ENCODE measurements around the gene OR52M1.

The OR52M1 gene

GRCh38 chr11:4569075-4569474 is 24.1 kb downstream of the OR52M1 start:
- no peak overlapping the region for H3K4me2 ChIP-seq (ENCODE audit: insufficient read depth, low read length)
- no peak overlapping the region for H2AFZ ChIP-seq (ENCODE audit: low read depth, low read length)
- no peak for ATAC-seq (ENCODE audit: insufficient read depth, low read depth)
- DNase-seq = no peak
- no peak overlapping the region for H3K9ac ChIP-seq (ENCODE audit: low read depth, low read length)
- no peaks in the 10 kb centered on the region for H3K9me3 ChIP-seq (ENCODE audit: insufficient read depth, low read length, severe bottlenecking)
- H3K79me2 ChIP-seq (ENCODE audit: insufficient read depth, low read length) = no peaks in the 10 kb centered on the region
- H3K36me3 ChIP-seq (ENCODE audit: insufficient read depth, low read length) = no peaks in the 10 kb centered on the region
- H3K27ac ChIP-seq (ENCODE audit: low read length) = no peak overlapping the region
- no peak overlapping the region for H3K4me3 ChIP-seq (ENCODE audit: low read depth in 1 of 2, low read length in 2 of 2)
- no peak for TF ChIP-seq CTCF (IDR thresholded peaks at IDR 0.05; ENCODE audit: borderline replicate concordance, extremely low read depth, low read length, poor library complexity, severe bottlenecking)
- TF ChIP-seq EZH2 (IDR thresholded peaks at IDR 0.05; ENCODE audit: borderline replicate concordance, low read depth, low read length, severe bottlenecking) = no peak
- H4K20me1 ChIP-seq (ENCODE audit: insufficient read depth, low read length) = no peaks in the 10 kb centered on the region
- no peaks in the 10 kb centered on the region for H3K27me3 ChIP-seq (ENCODE audit: insufficient read depth, low read length, poor library complexity)
- no peaks in the 10 kb centered on the region for H3K4me1 ChIP-seq (ENCODE audit: insufficient read depth, low read length)

DNA sequence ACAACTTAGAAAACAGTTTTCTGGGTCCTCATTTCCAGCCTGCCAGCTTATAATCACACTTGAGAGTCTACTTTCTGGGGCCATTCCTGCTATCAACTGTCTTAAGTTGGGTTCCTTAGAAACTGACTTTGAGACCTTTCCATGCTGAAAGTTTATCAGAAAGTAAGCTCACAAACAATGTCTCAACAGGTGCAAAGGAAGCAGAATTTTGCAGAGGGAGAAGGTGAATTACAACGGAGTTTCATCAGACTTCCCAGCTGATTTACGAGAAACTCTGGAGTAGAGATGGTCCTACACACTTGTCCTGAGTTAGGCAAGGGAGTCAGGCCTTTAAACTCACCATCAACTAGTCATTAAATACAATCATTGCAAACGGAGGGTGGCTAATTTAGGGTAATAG is 31.9 kb downstream of the OR52M1 start:
- H2AFZ ChIP-seq (ENCODE audit: low read depth, low read length) = no peak overlapping the region
- H3K9me3 ChIP-seq (ENCODE audit: insufficient read depth, low read length, severe bottlenecking) = no peaks in the 10 kb centered on the region
- H3K4me3 ChIP-seq (ENCODE audit: low read depth in 1 of 2, low read length in 2 of 2) = no peak overlapping the region
- H3K4me2 ChIP-seq (ENCODE audit: insufficient read depth, low read length) = no peak overlapping the region
- H3K27ac ChIP-seq (ENCODE audit: low read length) = no peak overlapping the region
- peaks cover 10% of the 10 kb centered on the region for H3K4me1 ChIP-seq (ENCODE audit: insufficient read depth, low read length)
- TF ChIP-seq EZH2 (IDR thresholded peaks at IDR 0.05; ENCODE audit: borderline replicate concordance, low read depth, low read length, severe bottlenecking) (no peak), CTCF (IDR thresholded peaks at IDR 0.05; ENCODE audit: borderline replicate concordance, extremely low read depth, low read length, poor library complexity, severe bottlenecking) (no peak)
- H3K36me3 ChIP-seq (ENCODE audit: insufficient read depth, low read length) = no peaks in the 10 kb centered on the region
- no peaks in the 10 kb centered on the region for H4K20me1 ChIP-seq (ENCODE audit: insufficient read depth, low read length)
- DNase-seq (no peak), ATAC-seq (ENCODE audit: insufficient read depth, low read depth) (no peak)
- H3K9ac ChIP-seq (ENCODE audit: low read depth, low read length) = no peak overlapping the region
- H3K79me2 ChIP-seq (ENCODE audit: insufficient read depth, low read length) = no peaks in the 10 kb centered on the region
- peaks cover 9% of the 10 kb centered on the region for H3K27me3 ChIP-seq (ENCODE audit: insufficient read depth, low read length, poor library complexity)

DNA sequence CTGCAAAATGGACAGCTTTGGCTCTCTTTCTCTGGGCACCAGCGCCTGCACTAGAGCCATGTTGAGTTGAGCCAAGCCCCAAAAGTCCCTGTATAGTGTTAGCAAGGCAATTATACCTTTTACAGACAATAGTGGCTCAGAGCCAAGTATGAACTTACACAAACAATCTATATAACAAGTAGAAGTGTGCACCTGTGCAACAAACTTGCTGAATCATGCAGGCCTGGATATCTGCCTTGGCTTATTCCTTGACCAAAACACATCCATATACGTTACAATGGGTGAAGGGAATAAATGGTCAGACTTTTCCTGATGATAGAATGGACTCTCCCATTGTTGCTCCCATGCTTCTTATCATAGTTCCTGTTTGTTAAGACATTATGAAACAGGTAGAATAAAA is 32.8 kb downstream of the OR52M1 start:
- Histone ChIP-seq H3K27ac (ENCODE audit: low read length) (no peak overlapping the region), H3K79me2 (ENCODE audit: insufficient read depth, low read length) (no peaks in the 10 kb centered on the region), H3K4me2 (ENCODE audit: insufficient read depth, low read length) (no peak overlapping the region), H3K9me3 (ENCODE audit: insufficient read depth, low read length, severe bottlenecking) (no peaks in the 10 kb centered on the region), H3K27me3 (ENCODE audit: insufficient read depth, low read length, poor library complexity) (peaks cover 9% of the 10 kb centered on the region), H4K20me1 (ENCODE audit: insufficient read depth, low read length) (no peaks in the 10 kb centered on the region), H2AFZ (ENCODE audit: low read depth, low read length) (no peak overlapping the region), H3K4me3 (ENCODE audit: low read depth in 1 of 2, low read length in 2 of 2) (no peak overlapping the region), H3K4me1 (ENCODE audit: insufficient read depth, low read length) (peaks cover 10% of the 10 kb centered on the region), H3K36me3 (ENCODE audit: insufficient read depth, low read length) (no peaks in the 10 kb centered on the region), H3K9ac (ENCODE audit: low read depth, low read length) (no peak overlapping the region)
- DNase-seq (no peak), ATAC-seq (ENCODE audit: insufficient read depth, low read depth) (no peak)
- TF ChIP-seq EZH2 (IDR thresholded peaks at IDR 0.05; ENCODE audit: borderline replicate concordance, low read depth, low read length, severe bottlenecking) = no peak
- TF ChIP-seq CTCF (IDR thresholded peaks at IDR 0.05; ENCODE audit: borderline replicate concordance, extremely low read depth, low read length, poor library complexity, severe bottlenecking) = no peak

DNA sequence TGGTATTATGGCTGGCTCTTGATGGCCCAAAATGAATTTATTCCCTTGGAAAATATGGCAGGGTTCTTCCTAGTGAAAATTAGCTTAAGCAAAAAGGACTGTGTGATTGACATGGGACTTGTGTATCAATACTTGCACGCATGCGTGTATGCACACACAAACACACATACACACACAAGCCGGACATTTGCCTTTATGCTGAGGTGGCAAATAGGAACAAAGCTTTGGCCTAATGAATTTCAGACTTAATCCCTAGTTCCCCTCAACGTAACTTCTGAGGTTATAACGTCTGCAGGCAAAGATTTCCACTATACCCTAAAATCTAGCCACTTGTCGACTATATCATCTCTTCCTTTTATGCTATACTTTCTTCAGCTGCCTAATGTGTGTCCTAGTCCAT is 33.6 kb downstream of the OR52M1 start:
- H3K4me2 ChIP-seq (ENCODE audit: insufficient read depth, low read length) = no peak overlapping the region
- no peak overlapping the region for H3K4me3 ChIP-seq (ENCODE audit: low read depth in 1 of 2, low read length in 2 of 2)
- H3K27ac ChIP-seq (ENCODE audit: low read length) = no peak overlapping the region
- H3K27me3 ChIP-seq (ENCODE audit: insufficient read depth, low read length, poor library complexity) = peaks cover 11% of the 10 kb centered on the region
- no peak for ATAC-seq (ENCODE audit: insufficient read depth, low read depth)
- TF ChIP-seq CTCF (IDR thresholded peaks at IDR 0.05; ENCODE audit: borderline replicate concordance, extremely low read depth, low read length, poor library complexity, severe bottlenecking) = no peak
- no peaks in the 10 kb centered on the region for H3K9me3 ChIP-seq (ENCODE audit: insufficient read depth, low read length, severe bottlenecking)
- H3K9ac ChIP-seq (ENCODE audit: low read depth, low read length) = no peak overlapping the region
- no peaks in the 10 kb centered on the region for H3K79me2 ChIP-seq (ENCODE audit: insufficient read depth, low read length)
- no peak for DNase-seq
- peaks cover 10% of the 10 kb centered on the region for H3K4me1 ChIP-seq (ENCODE audit: insufficient read depth, low read length)
- no peaks in the 10 kb centered on the region for H4K20me1 ChIP-seq (ENCODE audit: insufficient read depth, low read length)
- no peaks in the 10 kb centered on the region for H3K36me3 ChIP-seq (ENCODE audit: insufficient read depth, low read length)
- H2AFZ ChIP-seq (ENCODE audit: low read depth, low read length) = no peak overlapping the region

Data from DND-41 (cell line).